Measurements from ENCODE around the gene SORCS1. TPM values are rescaled to one million over a fixed set of nuclear protein-coding genes. Genes with fewer than 3 reads are reported as not detected.

Gene SORCS1
- total and polyA plus RNA-seq, 4 donors, result 0.08 to 0.21 (median 0.09) TPM; not detected in 1

DNA sequence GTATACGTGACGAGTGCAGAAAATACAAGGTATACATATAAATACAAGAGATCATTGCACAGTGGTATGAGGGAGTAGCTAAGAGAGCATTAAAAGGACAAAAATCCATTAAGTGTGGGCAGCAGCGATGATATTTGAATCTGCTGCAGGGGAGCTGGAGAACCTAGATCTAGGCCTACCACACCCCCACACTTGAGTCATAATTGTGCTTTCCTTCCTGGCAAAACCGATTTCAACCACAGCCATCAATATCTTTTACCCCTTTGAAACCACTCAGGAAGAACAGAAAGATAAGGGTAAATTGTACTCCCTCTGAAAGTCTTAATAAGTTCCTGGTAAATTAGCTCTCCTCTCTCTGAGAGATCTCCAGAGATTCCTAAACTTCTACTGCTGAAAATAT, 345.0 kb downstream of the SORCS1 start:
- WGBS, result 72% methylated on average over 4 of the region's 4 CpGs
- Histone ChIP-seq H3K4me1 (ENCODE audit: control insufficient read depth in 4 of 4, insufficient read depth in 4 of 4, low read length in 3 of 4) (no peaks in the 10 kb centered on the region), H3K27ac (ENCODE audit: low read depth in 1 of 2, low read length in 2 of 2) (no peak overlapping the region), H3K36me3 (ENCODE audit: control insufficient read depth in 4 of 4, insufficient read depth in 3 of 4, low read depth in 1 of 4, low read length in 3 of 4) (no peaks in the 10 kb centered on the region), H3K27me3 (ENCODE audit: control insufficient read depth in 4 of 4, insufficient read depth in 4 of 4, low read length in 3 of 4) (peaks cover 0 to 2% (median 0%) of the 10 kb centered on the region in 4 donors), H3K4me3 (ENCODE audit: low read depth in 1 of 3, low read length in 3 of 3) (no peak overlapping the region), H3K9ac (ENCODE audit: low read depth in 1 of 2, low read length in 2 of 2) (no peak overlapping the region), H3K9me3 (ENCODE audit: control insufficient read depth in 4 of 4, low read length in 3 of 4) (no peaks in the 10 kb centered on the region)
- TF ChIP-seq, protein P1, sequence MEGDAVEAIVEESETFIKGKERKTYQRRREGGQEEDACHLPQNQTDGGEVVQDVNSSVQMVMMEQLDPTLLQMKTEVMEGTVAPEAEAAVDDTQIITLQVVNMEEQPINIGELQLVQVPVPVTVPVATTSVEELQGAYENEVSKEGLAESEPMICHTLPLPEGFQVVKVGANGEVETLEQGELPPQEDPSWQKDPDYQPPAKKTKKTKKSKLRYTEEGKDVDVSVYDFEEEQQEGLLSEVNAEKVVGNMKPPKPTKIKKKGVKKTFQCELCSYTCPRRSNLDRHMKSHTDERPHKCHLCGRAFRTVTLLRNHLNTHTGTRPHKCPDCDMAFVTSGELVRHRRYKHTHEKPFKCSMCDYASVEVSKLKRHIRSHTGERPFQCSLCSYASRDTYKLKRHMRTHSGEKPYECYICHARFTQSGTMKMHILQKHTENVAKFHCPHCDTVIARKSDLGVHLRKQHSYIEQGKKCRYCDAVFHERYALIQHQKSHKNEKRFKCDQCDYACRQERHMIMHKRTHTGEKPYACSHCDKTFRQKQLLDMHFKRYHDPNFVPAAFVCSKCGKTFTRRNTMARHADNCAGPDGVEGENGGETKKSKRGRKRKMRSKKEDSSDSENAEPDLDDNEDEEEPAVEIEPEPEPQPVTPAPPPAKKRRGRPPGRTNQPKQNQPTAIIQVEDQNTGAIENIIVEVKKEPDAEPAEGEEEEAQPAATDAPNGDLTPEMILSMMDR (IDR thresholded peaks at IDR 0.05; ENCODE audit: low read depth, low read length, missing input control), result no peak
- no peak for TF ChIP-seq MAX (IDR thresholded peaks at IDR 0.05)
- TF ChIP-seq NR2F2 (IDR thresholded peaks at IDR 0.05), result no peak
- TF ChIP-seq RAD21 (IDR thresholded peaks at IDR 0.05), result no peak
- no peak for TF ChIP-seq EGR1 (IDR thresholded peaks at IDR 0.05; ENCODE audit: low read depth in 2 of 2)
- TF ChIP-seq RXRA (IDR thresholded peaks at IDR 0.05), result no peak
- TF ChIP-seq HNF4A (conservative IDR thresholded peaks at IDR 0.05), result no peak
- no peak for DNase-seq (ENCODE audit: low spot score)

- H3K4me3 ChIP-seq (ENCODE audit: low read depth in 1 of 3, low read length in 3 of 3), result no peak overlapping the region
- no peak overlapping the region for H3K9ac ChIP-seq (ENCODE audit: low read depth in 1 of 2, low read length in 2 of 2)
- no peak for TF ChIP-seq FOXA2 (IDR thresholded peaks at IDR 0.05)
- TF ChIP-seq, protein P1 (IDR thresholded peaks at IDR 0.05; ENCODE audit: low read depth, low read length, missing input control), result no peak
- TF ChIP-seq ZBTB33 (IDR thresholded peaks at IDR 0.05), result no peak
- TF ChIP-seq EGR1 (IDR thresholded peaks at IDR 0.05; ENCODE audit: low read depth in 2 of 2), result no peak
- TF ChIP-seq NR2F2 (IDR thresholded peaks at IDR 0.05), result no peak
- TF ChIP-seq REST (IDR thresholded peaks at IDR 0.05), result no peak
- TF ChIP-seq GABPA (IDR thresholded peaks at IDR 0.05 in 1 of 2, conservative IDR thresholded peaks at IDR 0.05 in 1 of 2), result no peak
- TF ChIP-seq HNF4G (IDR thresholded peaks at IDR 0.05), result no peak
- TF ChIP-seq ATF3 (IDR thresholded peaks at IDR 0.05), result no peak
- no peak for TF ChIP-seq MAX (IDR thresholded peaks at IDR 0.05)
- no peak for TF ChIP-seq JUND (IDR thresholded peaks at IDR 0.05)
- TF ChIP-seq YY1 (IDR thresholded peaks at IDR 0.05), result no peak
- TF ChIP-seq RAD21 (IDR thresholded peaks at IDR 0.05), result no peak
- no peak for TF ChIP-seq HNF4A (conservative IDR thresholded peaks at IDR 0.05)
- TF ChIP-seq SP1 (IDR thresholded peaks at IDR 0.05), result no peak
- TF ChIP-seq TAF1 (conservative IDR thresholded peaks at IDR 0.05), result no peak
- TF ChIP-seq RXRA (IDR thresholded peaks at IDR 0.05), result no peak
- DNase-seq (ENCODE audit: low spot score), result no peak
- no peaks in the 10 kb centered on the region for H3K36me3 ChIP-seq (ENCODE audit: control insufficient read depth in 4 of 4, insufficient read depth in 3 of 4, low read depth in 1 of 4, low read length in 3 of 4)
- H3K27me3 ChIP-seq (ENCODE audit: control insufficient read depth in 4 of 4, insufficient read depth in 4 of 4, low read length in 3 of 4), result no peaks in the 10 kb centered on the region
- no peaks in the 10 kb centered on the region for H3K4me1 ChIP-seq (ENCODE audit: control insufficient read depth in 4 of 4, insufficient read depth in 4 of 4, low read length in 3 of 4)
- WGBS, result 74% methylated on average over 7 of the region's 7 CpGs
- no peak overlapping the region for H3K27ac ChIP-seq (ENCODE audit: low read depth in 1 of 2, low read length in 2 of 2)
- H3K9me3 ChIP-seq (ENCODE audit: control insufficient read depth in 4 of 4, low read length in 3 of 4), result no peaks in the 10 kb centered on the region
Observed at GRCh38 chr10:106816318-106817085, 348.0 kb downstream of the SORCS1 start.
